Body of pancreas (tissue), 4 donors: ENCODE data around the gene GUCY2F.
A peak's percentile ranks its signal among the peaks of the same experiment; 100 is the strongest.

Source experiments
- CTCF ChIP-seq, 7 experiments: fragments of 450-650 bp in 4 of 7; fragments of 200-600 bp in 3 of 7; sonication (generic) in 3 of 7; IDR thresholded peaks; one replicate each; pipeline ENCODE4 v1.5.1; 2016 to 2019; ENCODE audit warnings: antibody characterized with exemption in 7 of 7
- POLR2A ChIP-seq, 3 donors: fragments of 450-650 bp; IDR thresholded peaks; one replicate each; pipeline ENCODE4 v1.6.1; 2016; ENCODE audit warnings: antibody characterized with exemption in 3 of 3, mild to moderate bottlenecking in 2 of 3

GRCh38 chrX:109384699-109385098 lies 97.2 kb downstream of the GUCY2F start:
- TF ChIP-seq CTCF (IDR thresholded peaks at IDR 0.05): peak in 5 of 7 experiments; percentile 17 to 45 (median 34)
- no peak for TF ChIP-seq POLR2A (IDR thresholded peaks at IDR 0.05)
